ENCODE results near the gene JPH4. TPM values are rescaled to one million over a fixed set of nuclear protein-coding genes. Genes with fewer than 3 reads are reported as not detected.

JPH4 gene
- total RNA-seq, 1 donor from 2014 or later = 7.4 TPM

- no peaks in the 10 kb centered on the region for H3K9me3 Mint-ChIP-seq
- H3K4me1 Mint-ChIP-seq = peaks cover 28% of the 10 kb centered on the region
- no peak overlapping the region for H3K27ac Mint-ChIP-seq
- TF ChIP-seq, protein P1, sequence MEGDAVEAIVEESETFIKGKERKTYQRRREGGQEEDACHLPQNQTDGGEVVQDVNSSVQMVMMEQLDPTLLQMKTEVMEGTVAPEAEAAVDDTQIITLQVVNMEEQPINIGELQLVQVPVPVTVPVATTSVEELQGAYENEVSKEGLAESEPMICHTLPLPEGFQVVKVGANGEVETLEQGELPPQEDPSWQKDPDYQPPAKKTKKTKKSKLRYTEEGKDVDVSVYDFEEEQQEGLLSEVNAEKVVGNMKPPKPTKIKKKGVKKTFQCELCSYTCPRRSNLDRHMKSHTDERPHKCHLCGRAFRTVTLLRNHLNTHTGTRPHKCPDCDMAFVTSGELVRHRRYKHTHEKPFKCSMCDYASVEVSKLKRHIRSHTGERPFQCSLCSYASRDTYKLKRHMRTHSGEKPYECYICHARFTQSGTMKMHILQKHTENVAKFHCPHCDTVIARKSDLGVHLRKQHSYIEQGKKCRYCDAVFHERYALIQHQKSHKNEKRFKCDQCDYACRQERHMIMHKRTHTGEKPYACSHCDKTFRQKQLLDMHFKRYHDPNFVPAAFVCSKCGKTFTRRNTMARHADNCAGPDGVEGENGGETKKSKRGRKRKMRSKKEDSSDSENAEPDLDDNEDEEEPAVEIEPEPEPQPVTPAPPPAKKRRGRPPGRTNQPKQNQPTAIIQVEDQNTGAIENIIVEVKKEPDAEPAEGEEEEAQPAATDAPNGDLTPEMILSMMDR (IDR thresholded peaks at IDR 0.05; ENCODE audit: unreplicated experiment) = no peak
- no peak for DNase-seq (ENCODE audit: low spot score in 2 of 2, unreplicated experiment in 2 of 2)
- peaks cover 3% of the 10 kb centered on the region for H3K36me3 Mint-ChIP-seq
- no peak overlapping the region for H3K4me3 Mint-ChIP-seq
- H3K27me3 Mint-ChIP-seq (ENCODE audit: low read depth) = peaks cover 65% of the 10 kb centered on the region
Measured at GRCh38 chr14:23573384-23574015, 5.1 kb downstream of the JPH4 start.

GRCh38 chr14:23572836-23573235, 5.8 kb downstream of the JPH4 start:
- Mint-ChIP-seq H3K4me3 (no peak overlapping the region), H3K36me3 (peaks cover 3% of the 10 kb centered on the region), H3K27me3 (ENCODE audit: low read depth) (peaks cover 58% of the 10 kb centered on the region), H3K27ac (no peak overlapping the region), H3K4me1 (peaks cover 31% of the 10 kb centered on the region), H3K9me3 (no peaks in the 10 kb centered on the region)
- TF ChIP-seq, protein P1 (IDR thresholded peaks at IDR 0.05; ENCODE audit: unreplicated experiment) = no peak
- DNase-seq (ENCODE audit: low spot score in 2 of 2, unreplicated experiment in 2 of 2) = no peak

- TF ChIP-seq, protein P1 (IDR thresholded peaks at IDR 0.05; ENCODE audit: unreplicated experiment) = no peak
- Mint-ChIP-seq H3K9me3 (no peaks in the 10 kb centered on the region), H3K4me1 (peaks cover 35% of the 10 kb centered on the region), H3K4me3 (no peak overlapping the region), H3K27ac (no peak overlapping the region), H3K36me3 (peaks cover 3% of the 10 kb centered on the region), H3K27me3 (ENCODE audit: low read depth) (peaks cover 55% of the 10 kb centered on the region)
- DNase-seq (ENCODE audit: low spot score in 2 of 2, unreplicated experiment in 2 of 2) = no peak
Measured at GRCh38 chr14:23572524-23572828, 6.1 kb downstream of the JPH4 start.

GRCh38 chr14:23571701-23572523, 6.7 kb downstream of the JPH4 start:
- Mint-ChIP-seq H3K27ac (no peak overlapping the region), H3K36me3 (peaks cover 3% of the 10 kb centered on the region), H3K4me3 (no peak overlapping the region), H3K4me1 (peaks cover 37% of the 10 kb centered on the region), H3K27me3 (ENCODE audit: low read depth) (peaks cover 50% of the 10 kb centered on the region), H3K9me3 (no peaks in the 10 kb centered on the region)
- TF ChIP-seq, protein P1 (IDR thresholded peaks at IDR 0.05; ENCODE audit: unreplicated experiment) = no peak
- no peak for DNase-seq (ENCODE audit: low spot score in 2 of 2, unreplicated experiment in 2 of 2)

- DNase-seq (ENCODE audit: low spot score in 2 of 2, unreplicated experiment in 2 of 2) = no peak
- Mint-ChIP-seq H3K27me3 (ENCODE audit: low read depth) (peaks cover 43% of the 10 kb centered on the region), H3K4me1 (peaks cover 36% of the 10 kb centered on the region), H3K27ac (no peak overlapping the region), H3K4me3 (no peak overlapping the region), H3K9me3 (no peaks in the 10 kb centered on the region), H3K36me3 (peaks cover 3% of the 10 kb centered on the region)
- TF ChIP-seq, protein P1 (IDR thresholded peaks at IDR 0.05; ENCODE audit: unreplicated experiment) = no peak
Measured at GRCh38 chr14:23570806-23571483, 7.6 kb downstream of the JPH4 start.
